ENCODE results near the gene ZG16B.

The ZG16B gene

DNA sequence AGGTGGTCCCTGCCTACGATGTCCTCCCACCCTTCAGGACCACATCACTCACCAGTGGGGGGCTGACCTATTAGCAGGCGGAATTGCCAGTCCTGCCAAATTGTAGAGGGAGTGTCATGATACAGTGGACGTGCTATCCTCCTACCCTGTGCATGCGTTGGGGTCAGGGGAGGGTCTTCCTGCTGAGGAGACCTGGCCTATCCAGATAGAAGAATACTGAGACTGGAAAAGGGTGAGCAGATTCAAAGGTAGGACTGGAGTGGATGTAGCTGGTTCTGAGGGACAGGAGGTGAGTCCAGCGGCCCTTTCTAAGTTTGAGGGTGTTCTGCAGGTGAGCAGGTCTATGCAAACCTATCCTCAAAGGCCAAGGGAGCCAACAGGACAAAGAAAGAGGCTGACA is 23.8 kb upstream of the ZG16B start:
- Histone ChIP-seq H3F3A (ENCODE audit: control insufficient read depth, insufficient read depth) (no peaks in the 10 kb centered on the region), H3K27ac (ENCODE audit: low read depth, low read length) (no peak overlapping the region), H3K79me2 (ENCODE audit: control insufficient read depth, low read length) (no peaks in the 10 kb centered on the region), H3K9me2 (replicated peaks; ENCODE audit: control insufficient read depth, low read length) (no peaks in the 10 kb centered on the region), H3K4me1 (ENCODE audit: control insufficient read depth, low read length) (no peaks in the 10 kb centered on the region), H3K36me3 (ENCODE audit: control insufficient read depth, low read length) (no peaks in the 10 kb centered on the region), H3K4me3 (ENCODE audit: low read length) (no peak overlapping the region), H4K20me1 (ENCODE audit: control insufficient read depth, insufficient read depth, low read depth, low read length) (no peaks in the 10 kb centered on the region), H3K9me3 (ENCODE audit: control insufficient read depth, insufficient read depth, low read length) (no peaks in the 10 kb centered on the region), H3K27me3 (ENCODE audit: control insufficient read depth, low read length) (peaks cover 19% of the 10 kb centered on the region), H3K4me2 (ENCODE audit: low read length) (no peak overlapping the region)
- no peak for TF ChIP-seq EZH2phosphoT487 (IDR thresholded peaks at IDR 0.05; ENCODE audit: borderline replicate concordance, low read length)

DNA sequence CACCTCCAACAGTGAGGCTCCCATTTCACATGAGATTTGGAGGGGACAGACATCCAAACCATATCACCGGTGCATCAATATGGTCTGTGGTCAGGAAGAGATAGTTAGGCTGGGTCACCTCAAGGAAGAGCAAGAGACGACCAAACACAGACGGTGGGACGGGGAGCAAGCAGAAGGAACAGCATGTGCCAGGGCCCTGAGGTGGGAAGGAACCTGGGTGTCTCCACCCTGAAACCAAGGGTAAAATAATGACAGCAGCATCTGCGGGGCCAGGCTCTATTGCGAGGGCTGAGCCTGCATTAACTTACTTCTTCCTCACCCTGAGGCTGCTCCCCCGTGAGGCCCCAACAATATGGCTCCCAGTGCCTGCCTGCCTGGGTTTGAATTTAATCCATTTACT is 21.9 kb upstream of the ZG16B start:
- Histone ChIP-seq H3K9me2 (replicated peaks; ENCODE audit: control insufficient read depth, low read length) (no peaks in the 10 kb centered on the region), H3K27me3 (ENCODE audit: control insufficient read depth, low read length) (peaks cover 22% of the 10 kb centered on the region), H3K4me3 (ENCODE audit: low read length) (no peak overlapping the region), H3F3A (ENCODE audit: control insufficient read depth, insufficient read depth) (no peaks in the 10 kb centered on the region), H3K4me2 (ENCODE audit: low read length) (no peak overlapping the region), H3K27ac (ENCODE audit: low read depth, low read length) (no peak overlapping the region), H3K4me1 (ENCODE audit: control insufficient read depth, low read length) (no peaks in the 10 kb centered on the region), H3K9me3 (ENCODE audit: control insufficient read depth, insufficient read depth, low read length) (no peaks in the 10 kb centered on the region), H4K20me1 (ENCODE audit: control insufficient read depth, insufficient read depth, low read depth, low read length) (no peaks in the 10 kb centered on the region), H3K79me2 (ENCODE audit: control insufficient read depth, low read length) (no peaks in the 10 kb centered on the region), H3K36me3 (ENCODE audit: control insufficient read depth, low read length) (no peaks in the 10 kb centered on the region)
- no peak for TF ChIP-seq EZH2phosphoT487 (IDR thresholded peaks at IDR 0.05; ENCODE audit: borderline replicate concordance, low read length)
- TF ChIP-seq, protein P1, sequence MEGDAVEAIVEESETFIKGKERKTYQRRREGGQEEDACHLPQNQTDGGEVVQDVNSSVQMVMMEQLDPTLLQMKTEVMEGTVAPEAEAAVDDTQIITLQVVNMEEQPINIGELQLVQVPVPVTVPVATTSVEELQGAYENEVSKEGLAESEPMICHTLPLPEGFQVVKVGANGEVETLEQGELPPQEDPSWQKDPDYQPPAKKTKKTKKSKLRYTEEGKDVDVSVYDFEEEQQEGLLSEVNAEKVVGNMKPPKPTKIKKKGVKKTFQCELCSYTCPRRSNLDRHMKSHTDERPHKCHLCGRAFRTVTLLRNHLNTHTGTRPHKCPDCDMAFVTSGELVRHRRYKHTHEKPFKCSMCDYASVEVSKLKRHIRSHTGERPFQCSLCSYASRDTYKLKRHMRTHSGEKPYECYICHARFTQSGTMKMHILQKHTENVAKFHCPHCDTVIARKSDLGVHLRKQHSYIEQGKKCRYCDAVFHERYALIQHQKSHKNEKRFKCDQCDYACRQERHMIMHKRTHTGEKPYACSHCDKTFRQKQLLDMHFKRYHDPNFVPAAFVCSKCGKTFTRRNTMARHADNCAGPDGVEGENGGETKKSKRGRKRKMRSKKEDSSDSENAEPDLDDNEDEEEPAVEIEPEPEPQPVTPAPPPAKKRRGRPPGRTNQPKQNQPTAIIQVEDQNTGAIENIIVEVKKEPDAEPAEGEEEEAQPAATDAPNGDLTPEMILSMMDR (IDR thresholded peaks at IDR 0.05; ENCODE audit: low read depth, low read length, poor library complexity, severe bottlenecking): no peak

DNA sequence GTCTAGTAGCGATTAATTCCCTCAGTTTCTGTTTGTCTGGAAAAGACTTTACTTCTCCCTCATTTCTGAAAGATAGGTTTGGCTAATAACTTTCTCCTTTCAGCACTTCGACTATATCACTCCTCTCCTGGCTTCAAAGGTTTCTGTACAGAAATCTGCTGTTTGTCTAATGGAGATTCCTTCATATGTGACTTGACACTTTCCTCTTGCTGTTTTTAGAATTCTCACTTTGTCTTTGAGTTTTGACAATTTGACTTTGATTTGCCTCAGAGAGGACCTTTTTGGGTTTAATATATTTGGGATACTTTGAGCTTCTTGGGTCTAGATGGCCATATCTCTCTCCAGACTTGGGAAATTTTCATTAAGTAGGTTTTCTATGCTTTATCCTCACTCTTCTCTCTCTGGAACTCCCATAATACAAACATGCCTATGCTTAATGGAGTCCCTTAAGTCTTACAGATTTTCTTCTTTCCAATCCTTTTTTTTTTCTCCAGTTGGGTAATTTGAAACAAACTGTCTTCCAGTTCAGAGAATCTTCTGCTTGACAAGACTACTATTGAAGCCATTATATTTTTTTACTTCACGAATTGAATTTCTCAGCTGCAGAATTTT is 20.8 kb upstream of the ZG16B start:
- Histone ChIP-seq H3K27ac (ENCODE audit: low read depth, low read length) (no peak overlapping the region), H3K79me2 (ENCODE audit: control insufficient read depth, low read length) (no peaks in the 10 kb centered on the region), H3K9me3 (ENCODE audit: control insufficient read depth, insufficient read depth, low read length) (no peaks in the 10 kb centered on the region), H3F3A (ENCODE audit: control insufficient read depth, insufficient read depth) (no peaks in the 10 kb centered on the region), H3K27me3 (ENCODE audit: control insufficient read depth, low read length) (peaks cover 22% of the 10 kb centered on the region), H3K9me2 (replicated peaks; ENCODE audit: control insufficient read depth, low read length) (no peaks in the 10 kb centered on the region), H3K4me3 (ENCODE audit: low read length) (no peak overlapping the region), H3K36me3 (ENCODE audit: control insufficient read depth, low read length) (no peaks in the 10 kb centered on the region), H4K20me1 (ENCODE audit: control insufficient read depth, insufficient read depth, low read depth, low read length) (no peaks in the 10 kb centered on the region), H3K4me2 (ENCODE audit: low read length) (no peak overlapping the region), H3K4me1 (ENCODE audit: control insufficient read depth, low read length) (no peaks in the 10 kb centered on the region)
- TF ChIP-seq, protein P1 (IDR thresholded peaks at IDR 0.05; ENCODE audit: low read depth, low read length, poor library complexity, severe bottlenecking): no peak
- TF ChIP-seq EZH2phosphoT487 (IDR thresholded peaks at IDR 0.05; ENCODE audit: borderline replicate concordance, low read length): no peak

DNA sequence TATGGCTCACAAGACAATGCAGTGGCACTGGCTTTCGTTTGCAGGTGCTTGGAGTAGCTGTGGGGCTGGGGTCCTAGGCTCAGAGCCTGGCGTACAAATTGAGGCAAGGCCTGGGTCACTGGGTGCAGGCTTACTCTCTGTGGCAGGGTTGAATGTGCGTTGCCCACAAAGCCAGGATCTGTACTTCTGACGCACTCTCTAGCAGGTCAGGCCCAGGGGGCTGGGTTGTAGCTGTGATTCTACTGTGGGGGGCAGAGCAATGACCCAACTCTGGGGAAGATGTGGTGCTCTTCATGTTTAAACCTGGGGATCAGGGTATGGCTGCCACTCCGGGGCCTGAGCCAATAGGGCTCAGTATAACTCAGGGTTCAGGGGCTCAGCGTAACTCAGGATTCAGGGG is 19.5 kb upstream of the ZG16B start:
- no peaks in the 10 kb centered on the region for H3K4me1 ChIP-seq (ENCODE audit: control insufficient read depth, low read length)
- H3K27me3 ChIP-seq (ENCODE audit: control insufficient read depth, low read length): peaks cover 22% of the 10 kb centered on the region

More for the DNA sequence above, 19.5 kb upstream of the ZG16B start:
- no peak overlapping the region for H3K4me2 ChIP-seq (ENCODE audit: low read length)
- H4K20me1 ChIP-seq (ENCODE audit: control insufficient read depth, insufficient read depth, low read depth, low read length): no peaks in the 10 kb centered on the region
- H3K27ac ChIP-seq (ENCODE audit: low read depth, low read length): no peak overlapping the region
- H3F3A ChIP-seq (ENCODE audit: control insufficient read depth, insufficient read depth): no peaks in the 10 kb centered on the region
- H3K4me3 ChIP-seq (ENCODE audit: low read length): no peak overlapping the region
- no peaks in the 10 kb centered on the region for H3K9me3 ChIP-seq (ENCODE audit: control insufficient read depth, insufficient read depth, low read length)
- no peaks in the 10 kb centered on the region for H3K79me2 ChIP-seq (ENCODE audit: control insufficient read depth, low read length)
- TF ChIP-seq, protein P1 (IDR thresholded peaks at IDR 0.05; ENCODE audit: low read depth, low read length, poor library complexity, severe bottlenecking): no peak
- no peak for TF ChIP-seq EZH2phosphoT487 (IDR thresholded peaks at IDR 0.05; ENCODE audit: borderline replicate concordance, low read length)
- no peaks in the 10 kb centered on the region for H3K36me3 ChIP-seq (ENCODE audit: control insufficient read depth, low read length)
- H3K9me2 ChIP-seq (replicated peaks; ENCODE audit: control insufficient read depth, low read length): no peaks in the 10 kb centered on the region
